A204.1 (cell line): ENCODE results near the gene LGALS3.

Source experiments
- FAIRE-seq: peaks from 2 replicates; lab custom pipeline; 2012; peaks lifted over from hg19 to GRCh38; lab: Jason Lieb, UNC

The LGALS3 gene

DNA sequence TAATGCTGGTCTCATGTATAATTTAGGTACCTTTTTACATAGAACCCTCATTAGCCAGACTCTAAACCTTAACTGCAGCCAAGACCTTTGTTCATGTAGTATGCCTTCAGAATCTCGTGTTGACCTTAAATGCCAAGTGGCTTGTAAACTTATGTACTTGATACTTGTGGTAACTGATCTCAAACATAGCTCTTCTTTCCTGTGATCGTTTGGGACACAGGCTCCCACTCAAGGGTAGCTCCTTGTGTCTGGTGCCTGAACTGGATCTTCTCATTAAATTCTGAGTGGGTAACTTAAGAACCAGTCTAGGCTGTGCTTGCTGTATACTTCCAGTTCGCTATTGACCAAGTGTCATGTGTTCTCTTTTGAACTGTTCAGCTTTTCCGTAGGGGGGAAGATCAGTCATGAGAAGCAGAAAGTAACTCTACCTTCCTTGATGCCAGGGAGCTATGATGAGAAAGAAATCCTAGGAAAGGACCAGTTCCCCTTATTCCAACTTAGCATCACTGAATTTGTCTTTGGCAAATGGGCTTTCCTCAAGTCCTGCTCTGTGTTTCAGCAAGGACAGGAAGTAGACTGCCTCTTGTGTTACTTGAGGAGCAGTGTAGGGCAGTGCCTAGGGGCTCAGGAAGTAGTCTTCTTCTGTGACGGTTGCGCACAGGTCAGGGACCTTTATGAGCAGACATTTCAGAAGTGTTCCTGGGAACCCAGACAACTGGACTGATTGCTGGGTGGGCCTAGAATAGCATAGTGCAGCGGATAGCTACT, 2.5 kb downstream of the LGALS3 start:
- no peak for FAIRE-seq

DNA sequence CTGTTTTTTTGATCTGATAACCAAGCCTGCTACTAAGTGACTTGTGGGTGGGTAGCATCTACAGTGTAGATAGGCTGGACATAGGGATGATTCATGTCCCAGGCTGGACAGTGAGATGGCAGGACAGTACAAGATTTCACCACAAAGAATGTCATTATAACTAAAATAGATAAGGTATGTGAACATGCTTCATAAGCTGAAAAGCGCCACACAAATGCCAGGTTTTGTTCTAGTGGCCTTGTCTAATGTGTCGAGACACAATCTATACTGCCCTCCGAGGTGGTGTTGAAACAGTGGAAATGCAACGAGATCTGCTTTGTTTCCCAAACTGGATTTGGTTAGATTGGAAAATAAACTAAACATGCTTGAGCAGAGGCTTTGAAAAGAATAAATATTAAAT, 4.4 kb downstream of the LGALS3 start:
- FAIRE-seq: no peak

DNA sequence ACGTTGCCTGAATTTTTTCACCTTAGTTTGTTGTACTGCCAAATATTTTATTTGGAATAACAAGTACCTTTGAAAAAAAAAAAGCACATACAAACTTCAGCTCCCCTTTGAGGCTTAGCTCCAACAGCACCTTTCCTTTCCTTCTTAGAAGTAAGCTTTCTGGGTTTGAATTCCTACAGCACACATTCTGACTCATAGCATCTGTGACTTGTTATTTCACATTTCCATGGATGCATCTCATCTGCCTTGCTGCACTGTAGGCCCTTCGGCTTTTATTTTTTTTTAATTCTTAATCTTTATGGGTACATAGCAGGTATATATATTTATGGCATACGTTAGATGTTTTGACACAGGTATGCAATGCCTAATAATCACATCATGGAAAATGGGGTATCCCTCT, 7.2 kb downstream of the LGALS3 start:
- no peak for FAIRE-seq

DNA sequence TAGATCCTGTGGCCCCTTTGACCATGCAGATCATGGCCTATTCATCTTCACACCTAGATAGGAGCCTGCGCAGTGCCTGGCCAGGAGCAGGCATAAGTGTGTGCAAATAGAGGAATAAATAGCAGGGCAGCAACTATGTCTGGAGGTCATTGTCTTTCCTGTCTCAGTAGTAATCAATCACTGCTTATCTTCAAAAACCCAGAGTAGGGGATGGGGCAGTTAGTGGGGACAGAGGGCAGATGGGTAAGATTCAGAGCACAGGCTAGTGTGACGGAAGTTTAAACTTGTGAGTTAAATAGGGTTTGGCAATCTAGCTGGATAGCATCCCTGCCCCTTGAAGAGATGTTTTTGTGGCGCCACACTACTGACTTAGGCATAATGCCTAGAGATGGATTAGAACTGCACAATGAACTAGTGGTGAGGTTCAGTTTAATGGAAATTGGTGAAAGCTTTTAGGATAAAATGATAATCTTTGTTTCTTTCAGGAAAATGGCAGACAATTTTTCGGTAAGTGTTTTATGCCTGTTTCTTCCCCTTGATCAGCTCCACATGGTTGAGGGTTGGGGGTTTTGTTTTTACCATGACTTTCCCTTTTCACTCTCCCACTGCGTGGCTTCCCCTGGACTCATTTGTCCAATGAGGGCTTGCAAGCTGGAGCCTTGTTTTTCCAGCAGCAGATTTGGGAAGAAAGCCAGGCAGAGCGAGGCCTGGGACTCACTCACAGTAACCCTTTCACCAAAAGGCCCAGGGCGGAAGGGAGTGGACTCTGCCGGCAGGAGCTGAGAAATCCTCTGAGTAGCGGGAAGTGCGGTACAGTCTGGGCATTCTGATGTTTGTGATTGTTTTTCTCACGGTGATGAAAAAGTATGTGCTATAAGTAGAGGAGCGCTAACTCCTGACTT, 8.1 kb downstream of the LGALS3 start:
- no peak for FAIRE-seq

DNA sequence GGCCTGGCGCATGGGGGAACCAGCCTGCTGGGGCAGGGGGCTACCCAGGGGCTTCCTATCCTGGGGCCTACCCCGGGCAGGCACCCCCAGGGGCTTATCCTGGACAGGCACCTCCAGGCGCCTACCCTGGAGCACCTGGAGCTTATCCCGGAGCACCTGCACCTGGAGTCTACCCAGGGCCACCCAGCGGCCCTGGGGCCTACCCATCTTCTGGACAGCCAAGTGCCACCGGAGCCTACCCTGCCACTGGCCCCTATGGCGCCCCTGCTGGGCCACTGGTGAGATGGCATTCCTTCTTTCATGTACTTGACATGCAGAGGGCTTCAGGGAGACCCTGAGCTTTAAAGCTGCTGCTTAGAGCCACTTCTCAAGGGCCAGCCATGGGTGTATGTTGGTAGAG, 9.0 kb downstream of the LGALS3 start:
- FAIRE-seq: no peak

DNA sequence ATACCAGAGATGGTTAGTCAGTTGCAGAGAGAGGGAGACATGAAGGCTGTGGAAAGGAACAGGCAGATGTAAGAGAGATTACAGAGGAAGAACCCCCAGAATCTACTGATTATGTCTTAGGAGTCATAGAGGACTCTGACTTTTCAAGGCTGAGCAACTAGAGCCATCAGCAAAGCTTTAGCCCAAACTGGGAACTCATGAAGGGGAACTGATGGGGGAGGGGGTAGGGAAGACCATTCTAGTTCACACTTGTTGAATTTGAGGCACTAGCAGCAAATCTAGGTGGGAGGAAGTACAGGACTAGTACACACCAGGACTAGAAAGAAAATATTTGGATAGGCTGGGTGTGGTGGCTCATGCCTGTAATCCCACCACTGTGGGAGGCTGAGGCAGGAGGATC, 10.1 kb downstream of the LGALS3 start:
- FAIRE-seq: no peak

DNA sequence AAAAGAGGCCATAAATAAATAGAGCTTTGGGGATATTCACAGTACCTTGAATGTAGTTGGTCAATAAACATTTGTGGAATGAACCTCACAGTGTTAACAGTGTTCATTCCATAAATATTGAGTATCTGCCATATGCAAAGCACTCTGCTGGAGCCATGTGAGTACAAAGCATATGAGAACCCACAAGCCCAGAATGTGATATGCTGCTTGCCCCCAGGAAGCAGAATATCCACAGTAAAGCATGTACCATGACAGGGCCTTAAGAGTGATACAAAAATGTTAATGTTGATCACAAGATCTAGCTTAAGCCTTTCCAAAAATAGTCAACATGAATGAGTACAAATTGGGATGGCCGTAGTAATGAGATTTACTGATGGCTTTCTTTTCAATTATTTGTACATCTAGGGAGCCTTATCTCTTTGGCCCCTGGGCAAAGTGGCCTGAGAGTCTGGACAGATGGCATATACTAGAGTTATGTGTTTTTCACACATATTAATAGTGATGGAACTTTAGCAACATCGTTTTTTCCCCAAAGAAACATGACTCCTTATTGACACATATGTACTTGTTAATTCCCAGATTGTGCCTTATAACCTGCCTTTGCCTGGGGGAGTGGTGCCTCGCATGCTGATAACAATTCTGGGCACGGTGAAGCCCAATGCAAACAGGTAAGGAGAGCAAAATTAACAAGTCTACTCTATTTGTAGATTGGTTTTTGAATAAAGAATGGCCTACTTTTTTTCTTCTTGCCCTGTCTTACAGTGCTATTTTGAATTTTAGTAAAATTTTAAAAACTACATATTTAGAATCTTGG, 10.9 kb downstream of the LGALS3 start:
- FAIRE-seq: no peak

DNA sequence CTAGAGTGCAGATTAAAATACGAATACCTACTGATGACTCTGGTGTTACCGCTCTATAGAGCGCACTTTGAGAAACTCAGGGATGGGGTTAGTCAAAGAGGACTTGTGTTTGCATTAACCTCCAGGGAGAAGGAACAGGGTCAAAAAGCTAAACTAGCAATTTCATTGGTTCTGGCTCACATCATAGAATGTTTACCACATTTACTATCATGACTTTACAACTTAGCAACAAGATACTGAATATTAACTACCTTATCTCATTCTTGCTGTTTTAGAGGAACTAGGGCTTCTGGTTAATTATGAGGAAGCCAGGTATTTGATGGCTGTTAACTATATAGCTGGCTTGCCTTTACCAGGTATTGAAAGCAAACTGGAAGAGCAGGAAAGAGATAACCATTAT, 12.8 kb downstream of the LGALS3 start:
- no peak for FAIRE-seq

DNA sequence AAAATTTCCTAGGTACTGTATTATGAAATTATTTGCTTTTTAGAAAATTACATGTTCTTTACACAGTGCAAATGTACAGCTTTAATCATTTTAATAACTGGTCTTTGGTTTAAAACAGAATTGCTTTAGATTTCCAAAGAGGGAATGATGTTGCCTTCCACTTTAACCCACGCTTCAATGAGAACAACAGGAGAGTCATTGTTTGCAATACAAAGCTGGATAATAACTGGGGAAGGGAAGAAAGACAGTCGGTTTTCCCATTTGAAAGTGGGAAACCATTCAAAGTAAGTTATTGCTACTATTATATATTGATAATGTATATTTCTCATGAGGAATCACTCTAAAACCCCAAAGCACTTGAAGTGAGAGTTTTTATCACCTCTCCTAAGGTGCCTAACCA, 13.4 kb downstream of the LGALS3 start:
- FAIRE-seq: no peak

DNA sequence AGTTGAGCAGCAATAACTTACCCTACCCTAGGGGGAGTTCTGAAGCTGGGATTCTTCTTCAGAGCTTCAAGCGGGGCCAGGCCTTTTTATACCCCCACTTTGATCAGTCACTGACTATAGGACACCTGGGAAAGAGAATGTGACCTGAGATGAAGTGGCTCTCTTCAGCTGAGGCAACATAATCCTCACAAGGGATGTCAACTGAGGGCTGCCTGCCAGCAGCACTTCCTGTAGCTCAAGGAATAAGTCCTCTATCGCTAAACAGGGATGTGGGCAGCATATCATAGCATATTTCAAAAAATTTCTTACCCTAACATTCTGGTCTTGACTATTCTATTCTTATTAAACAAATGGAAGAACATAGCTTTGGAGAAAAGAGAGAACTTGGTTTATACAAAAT, 17.4 kb downstream of the LGALS3 start:
- no peak for FAIRE-seq

DNA sequence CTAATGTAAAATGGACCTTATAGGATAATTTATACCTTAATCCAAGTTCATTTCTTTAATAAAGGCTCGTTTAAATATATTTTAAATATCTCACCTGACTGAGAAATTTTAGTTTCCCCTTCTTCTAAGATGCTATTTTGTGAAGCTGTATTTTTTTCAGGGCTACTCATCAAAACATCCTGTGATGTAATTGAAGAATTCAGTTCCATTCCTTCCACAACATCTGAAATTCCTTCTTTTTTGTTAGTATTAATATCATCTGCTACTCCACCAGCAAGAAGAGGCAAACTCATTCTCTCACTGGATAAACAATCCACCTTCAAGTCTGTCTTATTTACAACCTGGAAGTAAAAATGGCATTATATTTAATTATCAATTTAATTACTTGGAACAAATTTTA, 22.5 kb downstream of the LGALS3 start:
- FAIRE-seq: no peak

DNA sequence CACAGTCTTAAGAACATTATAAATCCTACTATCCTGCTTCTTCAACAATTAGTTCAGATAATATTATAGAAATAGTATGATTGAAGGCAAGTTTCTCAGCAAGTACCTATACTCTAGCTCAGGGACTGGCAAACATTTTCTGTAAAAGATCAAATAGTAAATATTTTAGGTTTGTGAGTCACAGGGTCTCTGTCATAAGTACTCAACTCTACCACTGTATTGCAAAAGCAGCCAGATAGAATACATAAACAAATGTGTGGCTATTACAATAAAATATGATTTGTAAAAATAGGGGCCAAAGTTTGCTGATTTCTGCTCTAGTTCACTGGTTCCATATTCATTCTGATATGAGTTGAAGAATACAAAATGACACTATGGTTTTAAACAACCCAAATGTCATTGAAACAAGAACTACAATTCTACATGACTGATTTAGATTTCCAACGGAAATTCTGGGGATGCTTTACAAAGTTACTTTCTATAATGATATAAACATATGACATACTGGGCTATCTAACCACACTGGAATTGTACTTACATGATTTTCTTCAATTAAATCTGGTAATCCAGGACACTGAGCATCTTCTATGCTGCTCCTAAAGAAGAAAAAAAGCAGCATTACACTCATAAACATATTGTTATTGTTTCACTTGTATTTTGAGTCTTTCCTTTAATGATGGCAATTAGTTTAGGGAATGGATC, 23.2 kb downstream of the LGALS3 start:
- FAIRE-seq: no peak

DNA sequence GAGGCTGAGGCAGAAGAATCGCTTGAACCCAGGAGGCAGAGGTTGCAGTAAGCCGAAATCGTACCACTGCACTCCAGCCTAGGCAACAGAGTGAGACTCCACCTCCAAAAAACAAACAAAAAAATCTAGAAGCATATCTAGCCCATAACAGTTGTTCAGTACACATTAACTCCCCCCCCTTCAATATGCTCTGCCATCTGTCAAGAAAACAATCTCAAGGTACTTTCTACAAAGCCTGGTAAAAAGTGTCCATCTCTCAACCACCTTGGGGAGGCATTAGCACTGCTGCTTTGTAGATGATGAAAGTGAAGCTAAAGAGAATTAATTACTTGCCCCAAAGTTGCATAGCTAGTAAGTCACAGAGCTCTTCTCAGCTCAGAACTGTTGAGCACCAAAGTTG, 24.9 kb downstream of the LGALS3 start:
- no peak for FAIRE-seq

DNA sequence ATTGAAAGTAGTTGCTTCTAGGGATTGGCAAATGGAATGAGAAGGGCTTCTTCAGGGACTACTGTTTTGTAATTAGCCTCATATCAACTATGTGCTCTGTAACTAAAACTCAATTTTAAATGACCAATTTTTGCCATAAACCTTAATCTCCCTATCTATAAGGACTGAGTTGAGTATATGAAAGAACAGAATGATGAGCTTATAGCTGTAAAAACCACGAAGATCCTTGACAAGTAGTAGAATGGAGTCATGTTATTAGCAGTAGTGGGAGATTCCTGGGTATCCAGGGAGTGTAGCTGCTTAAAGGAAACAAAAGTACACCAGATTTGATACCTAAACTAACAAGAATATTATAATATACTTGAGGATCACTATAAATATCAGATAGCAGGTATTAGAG, 28.0 kb downstream of the LGALS3 start:
- no peak for FAIRE-seq

DNA sequence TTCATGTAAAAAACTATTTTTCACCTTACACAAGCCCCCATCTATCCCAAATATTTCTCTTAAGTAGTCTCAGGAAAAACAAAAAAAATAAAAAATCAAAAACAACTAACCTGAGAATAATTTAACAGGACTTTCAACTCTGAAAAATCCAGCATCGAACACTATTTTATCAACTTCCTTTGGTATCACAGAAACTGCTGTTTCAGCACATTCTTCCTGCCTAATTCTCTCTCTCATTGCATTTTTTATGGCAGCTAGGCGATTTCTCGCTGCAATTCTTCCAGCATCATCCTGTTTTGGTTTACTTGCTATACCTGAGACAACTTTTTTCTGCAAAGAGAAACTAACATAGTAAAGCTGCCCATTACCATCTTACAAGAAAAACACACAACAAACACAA, 29.4 kb downstream of the LGALS3 start:
- no peak for FAIRE-seq

DNA sequence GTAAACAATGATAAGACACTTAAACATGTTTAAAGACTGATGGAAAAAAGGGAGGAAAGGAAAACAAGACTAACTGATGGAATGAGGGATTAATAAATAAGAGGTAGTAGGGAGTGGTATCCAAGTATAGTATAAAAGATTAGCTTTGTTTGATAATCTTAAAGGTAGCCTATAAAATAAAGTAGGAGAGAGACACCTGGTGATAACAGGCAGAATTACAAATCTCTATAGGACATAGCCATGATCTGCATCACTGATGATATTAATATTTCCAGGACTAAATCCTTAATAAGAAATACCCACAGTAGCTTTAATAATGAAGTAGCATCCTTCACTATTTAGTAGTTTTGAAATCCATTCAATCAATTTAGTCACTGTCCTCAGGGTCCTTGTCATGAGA, 31.9 kb downstream of the LGALS3 start:
- FAIRE-seq: peak; percentile 94

DNA sequence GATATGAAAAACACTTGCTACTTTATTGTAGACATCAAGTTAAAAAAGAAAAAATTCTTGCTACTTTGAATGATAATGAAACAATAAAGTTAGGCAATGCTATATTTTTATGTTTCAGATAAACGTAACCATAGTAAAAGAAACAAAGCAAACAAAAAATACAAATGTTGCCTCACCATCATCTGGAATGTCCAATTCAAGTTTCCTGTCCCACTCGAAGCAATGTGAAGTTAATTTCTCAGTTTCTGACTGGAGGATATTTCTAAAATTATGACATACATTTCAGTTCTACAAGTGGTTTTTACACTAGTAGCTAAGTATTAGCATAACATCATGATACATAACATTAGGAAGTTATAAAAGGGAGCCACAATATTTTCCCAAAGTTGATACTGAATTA, 41.5 kb downstream of the LGALS3 start:
- FAIRE-seq: no peak

DNA sequence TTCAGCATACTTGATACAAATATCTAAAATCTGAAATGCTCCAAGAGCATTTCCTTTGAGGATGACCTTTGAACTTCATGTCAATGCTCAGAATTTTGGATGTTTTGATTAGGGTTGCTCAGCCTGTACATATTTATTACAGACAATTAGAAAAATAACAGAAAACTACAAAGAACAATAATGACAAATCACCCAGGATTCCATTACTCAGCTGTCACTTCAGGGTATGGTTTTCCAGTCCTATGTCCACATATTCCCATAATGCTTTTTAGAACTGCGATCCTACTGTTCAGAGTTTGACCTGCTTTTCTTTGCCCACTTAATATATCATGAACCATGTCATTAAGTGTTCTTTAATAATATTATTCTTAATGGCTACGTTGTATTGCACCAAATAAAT, 51.0 kb downstream of the LGALS3 start:
- FAIRE-seq: no peak

DNA sequence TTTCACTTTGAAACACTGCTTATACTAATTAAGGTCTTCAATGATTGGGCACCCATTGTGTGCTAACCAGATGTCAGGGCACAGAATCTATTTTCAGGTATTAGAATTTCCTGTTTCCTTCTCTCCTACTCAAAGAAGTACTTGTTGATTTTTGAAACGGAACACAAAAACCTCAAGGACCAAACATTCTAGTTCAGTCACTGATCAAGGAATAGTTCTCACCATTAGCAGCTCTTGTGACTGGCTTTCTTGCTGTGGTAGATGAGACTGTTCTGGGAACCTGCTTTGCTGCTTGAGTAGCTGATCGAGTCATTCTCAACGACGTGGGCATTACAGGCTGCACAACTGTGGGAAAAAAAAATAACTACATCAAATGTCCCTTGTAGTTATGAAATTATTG, 51.4 kb downstream of the LGALS3 start:
- no peak for FAIRE-seq

DNA sequence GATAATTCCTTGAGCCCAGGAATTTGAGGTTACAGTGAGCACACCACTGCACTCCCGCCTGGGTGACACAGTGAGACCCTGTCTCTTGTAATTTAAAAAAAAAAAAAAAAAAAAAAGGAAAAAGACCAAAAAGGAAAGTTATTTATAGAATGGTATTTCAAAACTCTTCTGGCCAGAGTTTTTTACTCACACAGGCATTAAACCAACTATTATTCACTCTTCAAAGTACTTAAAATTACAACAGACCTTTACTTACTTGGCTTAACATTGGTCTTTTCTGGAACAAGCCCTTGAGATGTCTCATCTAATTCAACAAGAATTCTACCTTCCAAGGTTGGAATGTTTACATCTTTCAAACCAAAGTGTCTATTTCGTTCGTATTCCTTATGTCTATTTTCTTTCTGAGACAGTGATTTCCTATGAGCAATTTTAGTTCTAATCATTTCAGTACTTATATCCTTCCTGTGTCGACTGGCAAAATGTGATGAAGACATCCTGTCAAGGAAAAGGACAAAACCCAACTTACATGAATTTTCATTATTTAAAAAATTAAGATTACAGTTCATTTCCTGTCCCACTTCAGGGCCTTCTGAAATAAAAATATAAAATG, 59.7 kb downstream of the LGALS3 start:
- no peak for FAIRE-seq

DNA sequence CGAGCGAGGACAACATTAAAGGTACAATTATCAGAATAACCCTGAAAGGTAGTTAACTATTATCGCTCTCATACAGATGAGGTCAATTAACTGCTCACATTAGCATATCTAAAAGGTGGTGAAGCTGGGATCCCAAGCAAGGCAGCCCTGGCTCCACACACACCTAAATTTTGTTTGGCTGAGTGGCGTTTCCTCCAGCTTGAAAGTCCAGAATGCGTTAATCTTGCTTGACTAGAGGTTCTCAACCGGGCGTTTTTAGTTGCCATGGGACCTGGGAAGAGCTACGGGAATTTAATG, 61.8 kb downstream of the LGALS3 start:
- no peak for FAIRE-seq
